Common myeloid progenitor, CD34-positive (primary cell): ENCODE measurements around the gene MAB21L4.

Experiments used
- CTCF ChIA-PET: fragments of 350-600 bp; sonication (Branson Sonifier 250); formaldehyde crosslinking; loops from one replicate; lab custom pipeline; 2021; ENCODE audit warnings: antibody characterized with exemption; lab: Charles Lee
- POLR2A ChIA-PET: fragments of 350-600 bp; sonication (Branson Sonifier 250); formaldehyde crosslinking; loops from one replicate; lab custom pipeline; 2021; ENCODE audit warnings: antibody characterized with exemption; lab: Charles Lee
- DNase-seq, 3 donors: peaks; one replicate each; pipeline versions ENCODE4 v3.0.0 to v3.0.0-alpha.2; 2013
- H3K27ac ChIP-seq, 2 experiments: 1 replicate in 1 of 2; 2 replicates in 1 of 2; pipeline ENCODE4 v1.7.0; 2013; ENCODE audit warnings: inconsistent platforms in 2 of 2, low read length in 2 of 2, mild to moderate bottlenecking in 2 of 2, low read depth in 1 of 2, moderate library complexity in 1 of 2; ENCODE audit not compliant: severe bottlenecking in 2 of 2, insufficient read depth in 1 of 2, poor library complexity in 1 of 2
- H3K27me3 ChIP-seq, 5 experiments: replicated peaks in 2 of 5; 1 replicate in 3 of 5; 2 replicates in 2 of 5; pipeline versions ENCODE4 v1.6.1 to v1.7.0; 2013; ENCODE audit warnings: low read length in 4 of 5, mild to moderate bottlenecking in 2 of 5, moderate library complexity in 2 of 5, inconsistent platforms in 1 of 5; ENCODE audit not compliant: insufficient read depth in 5 of 5, control insufficient read depth in 4 of 5
- H3K36me3 ChIP-seq, 4 experiments: 1 replicate in 2 of 4; 2 replicates in 2 of 4; pipeline versions ENCODE4 v1.6.1 to v1.7.0; 2013; ENCODE audit warnings: low read length in 3 of 4, control low read depth in 1 of 4, mild to moderate bottlenecking in 1 of 4; ENCODE audit not compliant: control insufficient read depth in 4 of 4, insufficient read depth in 4 of 4
- H3K4me1 ChIP-seq, 4 experiments: 1 replicate in 3 of 4; 2 replicates in 1 of 4; pipeline versions ENCODE4 v1.6.1 to v1.7.1; 2013; ENCODE audit warnings: low read length in 3 of 4, mild to moderate bottlenecking in 3 of 4, control low read depth in 1 of 4, inconsistent platforms in 1 of 4, moderate library complexity in 1 of 4; ENCODE audit not compliant: control insufficient read depth in 4 of 4, insufficient read depth in 4 of 4; ENCODE audit errors: control extremely low read depth in 1 of 4
- H3K4me3 ChIP-seq, 7 experiments: 1 replicate in 4 of 7; 2 replicates in 3 of 7; pipeline versions ENCODE4 v1.5.1 to v1.7.0; 2013; ENCODE audit warnings: mild to moderate bottlenecking in 7 of 7, low read length in 6 of 7, moderate library complexity in 6 of 7, inconsistent platforms in 2 of 7, low read depth in 2 of 7, control low read depth in 1 of 7; ENCODE audit not compliant: insufficient read depth in 4 of 7, control insufficient read depth in 1 of 7; ENCODE audit errors: extremely low read depth in 1 of 7
- H3K9me3 ChIP-seq, 5 experiments: 1 replicate in 4 of 5; 2 replicates in 1 of 5; pipeline versions ENCODE4 v1.6.1 to v1.7.1; 2013; ENCODE audit warnings: low read length in 4 of 5, mild to moderate bottlenecking in 2 of 5, inconsistent platforms in 1 of 5, low read depth in 1 of 5, moderate library complexity in 1 of 5; ENCODE audit not compliant: control insufficient read depth in 4 of 5, insufficient read depth in 2 of 5; ENCODE audit errors: control extremely low read depth in 1 of 5
- WGBS: methylation state at CpG from one replicate; pipeline ENCODE4 v1.1.5; 2013; ENCODE audit not compliant: insufficient coverage; 5-methylcytosine and 5-hydroxymethylcytosine counted together

MAB21L4 gene

DNA sequence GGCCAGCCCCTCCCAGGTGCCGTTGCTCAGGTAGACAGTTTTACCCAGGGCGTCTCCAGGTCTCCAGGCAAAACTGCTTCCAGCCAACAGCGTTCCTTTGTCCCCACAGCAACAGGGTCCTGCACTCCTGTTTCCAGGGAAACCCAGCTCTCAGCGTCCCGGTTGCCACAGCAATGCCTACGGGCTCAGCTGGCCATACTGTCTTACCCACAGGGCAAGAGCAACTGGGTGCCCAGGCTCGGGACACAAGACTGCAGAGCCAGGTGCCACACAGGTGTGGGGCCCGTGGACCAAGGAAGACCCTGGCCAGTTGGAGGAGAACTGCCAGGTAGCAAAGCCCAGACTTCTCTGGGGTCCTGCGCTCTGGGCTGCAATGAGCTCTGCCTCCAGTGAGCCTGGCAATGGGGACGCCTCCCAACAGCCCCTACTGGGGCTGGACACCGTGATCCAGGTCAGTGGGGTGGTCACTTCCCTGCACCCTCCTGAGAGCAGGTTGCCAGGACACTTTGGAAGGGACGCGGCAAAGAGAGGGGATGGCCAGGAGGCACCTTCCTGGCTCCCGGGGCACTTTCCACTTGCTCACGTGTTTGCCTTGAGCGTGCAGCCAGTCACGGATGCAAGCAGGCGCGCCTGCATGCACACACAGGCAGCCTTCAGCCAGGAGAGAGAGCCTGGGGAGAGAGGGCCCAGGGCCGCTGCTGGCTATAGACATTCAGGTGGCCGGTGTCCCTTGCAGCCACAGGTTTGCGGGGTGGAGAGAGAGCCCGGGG is 10.4 kb upstream of the MAB21L4 start, which contains the start of gene CROCC2:
Gene CROCC2 (plus strand): TSS at position 196 of the 770 bp plus-strand sequence. CDS start 178 bp downstream, at position 374.
- H3K36me3 ChIP-seq: no peaks in the 10 kb centered on the region
- no peak for DNase-seq
- H3K27me3 ChIP-seq: peaks cover 0 to 6% (median 0%) of the 10 kb centered on the region in 5 experiments
- POLR2A ChIA-PET: no interaction called here
- H3K4me3 ChIP-seq: no peak within 1 kb of the TSS
- peaks cover 0 to 12% (median 0%) of the 10 kb centered on the region in 4 experiments for H3K4me1 ChIP-seq
- CTCF ChIA-PET: no interaction called here
- no peaks in the 10 kb centered on the region for H3K9me3 ChIP-seq
- 91% methylated on average over 23 of the region's 23 CpGs for WGBS
- no peak within 1 kb of the TSS for H3K27ac ChIP-seq

DNA sequence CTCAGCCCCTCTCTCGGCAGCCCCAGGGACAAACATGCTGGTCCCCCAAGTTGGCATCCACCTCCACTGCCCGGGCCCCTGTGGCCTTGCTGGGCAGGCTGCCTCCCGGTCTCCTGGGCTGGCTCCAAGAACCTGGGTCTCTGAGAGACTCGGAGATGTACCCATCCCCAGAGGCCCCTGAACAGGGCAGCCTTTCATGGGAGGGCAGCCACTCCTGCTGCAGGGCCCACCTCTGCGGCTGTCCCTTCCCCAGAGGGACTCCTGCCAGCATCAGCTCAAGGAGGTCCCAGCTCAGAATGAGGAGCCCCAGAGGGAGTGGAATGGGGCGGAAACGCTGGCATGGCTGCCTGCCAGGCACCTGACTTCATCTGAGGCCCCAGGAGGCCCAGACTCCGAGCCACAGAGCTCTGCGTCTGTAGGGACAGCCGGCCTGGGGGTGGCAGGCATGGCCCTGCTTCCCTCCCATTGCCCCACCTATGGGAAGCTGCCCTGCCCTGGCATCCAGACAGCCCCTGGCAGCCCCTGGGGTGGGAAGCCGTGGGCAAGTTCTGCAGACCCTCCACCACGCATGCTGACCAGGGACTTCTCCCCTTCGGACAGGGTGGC is 9.3 kb upstream of the MAB21L4 start:
- Histone ChIP-seq H3K27ac (no peak overlapping the region), H3K36me3 (no peaks in the 10 kb centered on the region), H3K27me3 (peaks cover 0 to 6% (median 0%) of the 10 kb centered on the region in 5 experiments), H3K4me1 (peaks cover 0 to 12% (median 0%) of the 10 kb centered on the region in 4 experiments), H3K9me3 (peaks cover 0 to 5% (median 0%) of the 10 kb centered on the region in 5 experiments), H3K4me3 (no peak overlapping the region)
- CTCF ChIA-PET: interaction anchor here (1.1 kb wide), 2 partner anchors 9 to 54 kb away, joined by 3 read pairs; no protein-coding TSS in a partner anchor
- POLR2A ChIA-PET: no interaction called here
- WGBS: 77% methylated on average over 11 of the region's 13 CpGs
- DNase-seq: peak; percentile 13 to 16 (median 16)

DNA sequence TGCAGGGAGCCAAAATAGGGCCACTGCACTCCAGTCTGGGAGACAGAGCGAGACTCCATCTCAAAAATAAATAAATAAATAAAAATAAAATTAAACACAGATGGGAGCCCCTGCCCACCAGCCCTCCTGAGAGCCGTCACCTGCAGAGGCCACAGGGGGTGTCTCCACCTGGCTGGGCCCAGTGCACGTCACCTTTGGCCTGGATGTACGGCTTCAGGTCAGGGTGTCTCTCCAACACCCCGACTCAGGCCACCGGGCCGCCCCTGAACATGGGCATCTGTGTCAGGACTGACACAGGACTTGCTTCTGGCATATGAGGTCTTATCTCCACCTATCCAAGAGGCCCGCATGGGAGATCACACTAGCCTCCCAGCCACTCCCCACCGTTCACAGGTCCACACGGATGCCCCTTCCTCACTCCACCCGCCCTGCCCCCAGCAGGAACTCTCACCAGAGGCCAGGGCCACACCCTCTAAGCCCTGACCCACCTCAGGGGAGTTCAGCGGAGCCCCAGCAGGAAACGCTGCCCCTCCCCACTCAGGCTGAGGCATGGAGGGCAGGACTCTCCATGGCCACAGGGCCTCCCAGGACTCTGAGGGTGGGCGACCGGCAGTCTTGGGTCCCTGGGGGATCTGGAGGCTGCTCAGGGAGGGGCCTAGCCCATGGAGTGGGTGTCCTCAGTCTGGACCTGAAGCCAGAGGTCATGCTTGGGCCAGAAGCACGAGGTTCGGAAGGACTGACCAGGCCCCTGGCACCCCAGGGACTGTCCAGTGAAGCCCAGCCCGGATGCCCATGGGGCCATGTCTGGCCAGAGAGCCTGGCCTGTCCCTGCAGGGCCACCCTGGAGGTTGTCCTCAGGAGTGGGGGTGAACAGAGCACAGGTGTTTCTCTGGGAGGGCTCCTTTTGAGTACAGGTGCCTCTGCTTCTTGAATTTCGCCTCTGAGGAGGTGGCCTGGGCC is 8.5 kb upstream of the MAB21L4 start:
- H3K9me3 ChIP-seq: peaks cover 0 to 5% (median 0%) of the 10 kb centered on the region in 5 experiments
- WGBS: 90% methylated on average over 17 of the region's 19 CpGs
- no peak overlapping the region for H3K27ac ChIP-seq
- H3K36me3 ChIP-seq: no peaks in the 10 kb centered on the region
- CTCF ChIA-PET: interaction anchor here (1.1 kb wide), 2 partner anchors 10 to 53 kb away, joined by 3 read pairs; no protein-coding TSS in a partner anchor
- peaks cover 0 to 6% (median 0%) of the 10 kb centered on the region in 5 experiments for H3K27me3 ChIP-seq
- peaks cover 0 to 12% (median 0%) of the 10 kb centered on the region in 4 experiments for H3K4me1 ChIP-seq
- H3K4me3 ChIP-seq: no peak overlapping the region
- POLR2A ChIA-PET: no interaction called here
- DNase-seq: no peak

DNA sequence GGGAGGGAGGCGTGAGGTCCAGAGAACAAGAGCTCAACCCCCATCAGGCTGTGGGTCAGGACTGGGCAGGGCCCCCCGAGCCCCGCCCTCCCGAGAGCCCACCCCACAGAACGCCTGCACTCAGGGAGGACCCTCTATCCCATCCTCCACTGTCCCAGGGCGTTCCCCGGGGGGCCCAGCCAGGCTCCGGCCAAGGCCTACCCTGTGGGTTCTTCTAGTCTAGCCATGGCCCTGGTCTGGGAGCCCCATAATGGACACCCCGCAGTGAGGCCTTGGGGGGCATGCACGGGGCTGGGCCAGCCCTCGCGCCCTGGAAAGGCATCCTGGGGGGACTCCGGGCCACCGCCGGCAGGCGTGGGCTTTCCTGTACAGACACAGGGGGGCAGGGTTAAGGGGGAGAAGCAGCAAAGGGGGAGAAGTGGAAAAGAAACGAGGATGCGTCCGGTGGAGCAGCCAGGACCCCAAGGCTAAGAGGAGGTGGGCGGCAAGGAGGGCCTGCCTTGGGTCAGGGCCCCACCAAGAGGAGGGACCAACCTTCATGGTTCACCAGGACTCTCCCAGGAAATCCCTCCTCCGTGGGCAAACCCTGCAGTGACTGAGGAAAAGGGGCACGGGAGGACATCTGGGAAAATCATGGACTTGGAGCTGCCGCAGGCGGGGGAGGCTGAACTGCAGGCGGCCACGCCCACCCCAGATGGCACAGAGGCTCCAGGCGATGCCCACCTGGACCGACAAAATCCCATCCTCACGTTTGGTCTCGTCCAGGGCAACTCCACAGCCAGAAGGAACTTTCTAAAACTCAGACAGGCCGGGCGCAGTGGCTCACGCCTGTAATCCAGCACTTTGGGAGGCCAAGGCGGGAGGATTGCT is 7.5 kb upstream of the MAB21L4 start:
- H3K4me3 ChIP-seq: no peak overlapping the region
- no peak overlapping the region for H3K27ac ChIP-seq
- POLR2A ChIA-PET: no interaction called here
- no peaks in the 10 kb centered on the region for H3K36me3 ChIP-seq
- no peak for DNase-seq
- WGBS: 95% methylated on average over 28 of the region's 34 CpGs
- H3K4me1 ChIP-seq: peaks cover 0 to 12% (median 0%) of the 10 kb centered on the region in 4 experiments
- peaks cover 0 to 5% (median 0%) of the 10 kb centered on the region in 5 experiments for H3K9me3 ChIP-seq
- CTCF ChIA-PET: no interaction called here
- peaks cover 0 to 6% (median 0%) of the 10 kb centered on the region in 5 experiments for H3K27me3 ChIP-seq

- CTCF ChIA-PET: no interaction called here
- Histone ChIP-seq H3K4me1 (peaks cover 0 to 12% (median 0%) of the 10 kb centered on the region in 4 experiments), H3K36me3 (no peaks in the 10 kb centered on the region), H3K4me3 (no peak overlapping the region), H3K27me3 (peaks cover 0 to 6% (median 0%) of the 10 kb centered on the region in 5 experiments), H3K27ac (no peak overlapping the region), H3K9me3 (peaks cover 0 to 5% (median 0%) of the 10 kb centered on the region in 5 experiments)
- 85% methylated on average over 6 of the region's 7 CpGs for WGBS
- no peak for DNase-seq
- POLR2A ChIA-PET: no interaction called here
These were observed 6.7 kb upstream of the MAB21L4 start for GRCh38 chr2:240902615-240903041.

- ChIA-PET CTCF (no interaction called here), POLR2A (no interaction called here)
- WGBS: 95% methylated on average over 10 of the region's 14 CpGs
- Histone ChIP-seq H3K27me3 (peaks cover 0 to 4% (median 0%) of the 10 kb centered on the region in 5 experiments), H3K9me3 (peaks cover 0 to 5% (median 0%) of the 10 kb centered on the region in 5 experiments), H3K27ac (no peak overlapping the region), H3K4me3 (no peak overlapping the region), H3K4me1 (peaks cover 0 to 12% (median 0%) of the 10 kb centered on the region in 4 experiments), H3K36me3 (no peaks in the 10 kb centered on the region)
- DNase-seq: no peak
These were observed 6.1 kb upstream of the MAB21L4 start for GRCh38 chr2:240901986-240902614.
